22Rv1 (cell line): ENCODE measurements around the gene NYAP2.

Experiments
- H3K27ac ChIP-seq: fragments of 450-650 bp; 2 replicates; pipeline ENCODE4 v1.5.1; 2017
- CTCF ChIP-seq: fragments of 450-650 bp; IDR thresholded peaks from 2 replicates; pipeline ENCODE4 v1.5.1; 2017; ENCODE audit warnings: mild to moderate bottlenecking
- ZFX ChIP-seq: fragments of 450-650 bp; IDR thresholded peaks from 2 replicates; pipeline ENCODE4 v1.6.1; 2017; ENCODE audit warnings: antibody characterized with exemption, borderline replicate concordance

Gene NYAP2

GRCh38 chr2:225590932-225591331 lies 191.4 kb downstream of the NYAP2 start:
- no peak for TF ChIP-seq CTCF
- TF ChIP-seq ZFX, result no peak
- no peak overlapping the region for H3K27ac ChIP-seq

GRCh38 chr2:225597911-225598310 lies 198.4 kb downstream of the NYAP2 start:
- no peak for TF ChIP-seq ZFX
- no peak for TF ChIP-seq CTCF
- H3K27ac ChIP-seq, result no peak overlapping the region

GRCh38 chr2:225598426-225598825 lies 198.9 kb downstream of the NYAP2 start:
- TF ChIP-seq ZFX (no peak), CTCF (no peak)
- no peak overlapping the region for H3K27ac ChIP-seq

- no peak overlapping the region for H3K27ac ChIP-seq
- TF ChIP-seq ZFX (no peak), CTCF (no peak)
Observed at GRCh38 chr2:225598897-225599296, 199.4 kb downstream of the NYAP2 start.

GRCh38 chr2:225599856-225600255 lies 200.3 kb downstream of the NYAP2 start:
- H3K27ac ChIP-seq, result no peak overlapping the region
- TF ChIP-seq CTCF, result no peak
- TF ChIP-seq ZFX, result no peak

GRCh38 chr2:225600444-225600843 lies 200.9 kb downstream of the NYAP2 start:
- no peak overlapping the region for H3K27ac ChIP-seq
- TF ChIP-seq ZFX (no peak), CTCF (no peak)

- TF ChIP-seq CTCF, result no peak
- TF ChIP-seq ZFX, result no peak
- no peak overlapping the region for H3K27ac ChIP-seq
Observed at GRCh38 chr2:225600865-225601264, 201.4 kb downstream of the NYAP2 start.
